Measurements from ENCODE around the gene ERGIC3.
"Not testable (repeated sequence)": the region's sequence is repeated elsewhere in the genome, so short reads cannot be mapped to it uniquely, and the experiment has no call there.

Gene ERGIC3

GRCh38 chr20:35517767-35518166 lies 24.1 kb upstream of the ERGIC3 start:
- DNase-seq (ENCODE audit: low spot score), result not testable (repeated sequence)

- DNase-seq (ENCODE audit: low spot score), result no peak
Observed at GRCh38 chr20:35518955-35519354, 22.9 kb upstream of the ERGIC3 start.

GRCh38 chr20:35523298-35523888 lies 18.5 kb upstream of the ERGIC3 start:
- DNase-seq (ENCODE audit: low spot score), result peak; percentile 50

GRCh38 chr20:35525639-35526038 lies 16.2 kb upstream of the ERGIC3 start:
- DNase-seq (ENCODE audit: low spot score), result no peak

- DNase-seq (ENCODE audit: low spot score), result no peak
Observed at GRCh38 chr20:35527122-35527769, 14.6 kb upstream of the ERGIC3 start.

- DNase-seq (ENCODE audit: low spot score), result no peak
Observed at GRCh38 chr20:35529552-35529951, 12.3 kb upstream of the ERGIC3 start, which contains the start of gene C20orf173. Gene C20orf173, minus strand, starts transcription at chr20:35529652. Its CDS starts 279 bp downstream, at chr20:35529373.

GRCh38 chr20:35539756-35540212 lies 2.1 kb upstream of the ERGIC3 start:
- DNase-seq (ENCODE audit: low spot score), result no peak

GRCh38 chr20:35541118-35541782 lies 628 bp upstream of the ERGIC3 start:
- DNase-seq (ENCODE audit: low spot score), result no peak

- DNase-seq (ENCODE audit: low spot score), result no peak
Observed at GRCh38 chr20:35542990-35543389, 1.1 kb downstream of the ERGIC3 start.

- no peak for DNase-seq (ENCODE audit: low spot score)
Observed at GRCh38 chr20:35544436-35544835, 2.6 kb downstream of the ERGIC3 start.

GRCh38 chr20:35544941-35545340 lies 3.1 kb downstream of the ERGIC3 start:
- not testable (repeated sequence) for DNase-seq (ENCODE audit: low spot score)

GRCh38 chr20:35546127-35546526 lies 4.2 kb downstream of the ERGIC3 start:
- no peak for DNase-seq (ENCODE audit: low spot score)

GRCh38 chr20:35547329-35547728 lies 5.5 kb downstream of the ERGIC3 start:
- no peak for DNase-seq (ENCODE audit: low spot score)

- no peak for DNase-seq (ENCODE audit: low spot score)
Observed at GRCh38 chr20:35551503-35551902, 9.6 kb downstream of the ERGIC3 start.

GRCh38 chr20:35552914-35553313 lies 11.0 kb downstream of the ERGIC3 start:
- DNase-seq (ENCODE audit: low spot score), result no peak

- DNase-seq (ENCODE audit: low spot score), result not testable (repeated sequence)
Observed at GRCh38 chr20:35555461-35555860, 13.6 kb downstream of the ERGIC3 start.

GRCh38 chr20:35555951-35556645 lies 14.2 kb downstream of the ERGIC3 start:
- DNase-seq (ENCODE audit: low spot score), result no peak

- DNase-seq (ENCODE audit: low spot score), result no peak
Observed at GRCh38 chr20:35556871-35557270, 15.0 kb downstream of the ERGIC3 start.

- DNase-seq (ENCODE audit: low spot score), result no peak
Observed at GRCh38 chr20:35558451-35558850, 16.6 kb downstream of the ERGIC3 start.

GRCh38 chr20:35559042-35559693 lies 17.3 kb downstream of the ERGIC3 start:
- DNase-seq (ENCODE audit: low spot score), result no peak

- DNase-seq (ENCODE audit: low spot score), result no peak
Observed at GRCh38 chr20:35560105-35560511, 18.2 kb downstream of the ERGIC3 start.

GRCh38 chr20:35560541-35560940 lies 18.7 kb downstream of the ERGIC3 start:
- no peak for DNase-seq (ENCODE audit: low spot score)

All from AG08395 (cell line).